CD4-positive, alpha-beta T cell (primary cell): ENCODE measurements around the gene UBE2O. TPM values are rescaled to one million over a fixed set of nuclear protein-coding genes. Genes with fewer than 3 reads are reported as not detected.
"Not testable (repeated sequence)": the region's sequence is repeated elsewhere in the genome, so short reads cannot be mapped to it uniquely, and the experiment has no call there.

Experiments
- ATAC-seq: fragments of 200-7000 bp; cut with Tn5 transposase; one replicate; pipeline ENCODE4 v1.10.0; 2022; ENCODE audit warnings: mild to moderate bottlenecking; ENCODE audit not compliant: poor library complexity
- CTCF ChIA-PET: fragments of 350-600 bp; sonication (Branson Sonifier 250); formaldehyde crosslinking; loops from one replicate; lab custom pipeline; 2021; ENCODE audit warnings: antibody characterized with exemption, inconsistent platforms; lab: Charles Lee
- POLR2A ChIA-PET: fragments of 350-600 bp; sonication (Branson Sonifier 250); formaldehyde crosslinking; loops from one replicate; lab custom pipeline; 2021; ENCODE audit warnings: antibody characterized with exemption, inconsistent platforms; lab: Charles Lee
- DNase-seq, 14 experiments: peaks; one replicate each; pipeline ENCODE4 v3.0.0-alpha.2; 2013 to 2020; ENCODE audit warnings: mixed read lengths in 2 of 14
- H3K27ac ChIP-seq, 2 donors: one replicate each; pipeline versions ENCODE4 v1.5.1 to v1.7.0; 2013; ENCODE audit warnings: low read length in 2 of 2, low read depth in 1 of 2, mild to moderate bottlenecking in 1 of 2
- H3K27me3 ChIP-seq, 2 experiments: 1 replicate in 1 of 2; 2 replicates in 1 of 2; pipeline versions ENCODE4 v1.6.1 to v1.7.0; 2013; ENCODE audit warnings: low read length in 2 of 2, control low read depth in 1 of 2, mild to moderate bottlenecking in 1 of 2, moderate library complexity in 1 of 2; ENCODE audit not compliant: insufficient read depth in 2 of 2, control insufficient read depth in 1 of 2
- H3K36me3 ChIP-seq: one replicate; pipeline ENCODE4 v1.6.1; 2013; ENCODE audit warnings: low read length, control low read depth; ENCODE audit not compliant: insufficient read depth
- H3K4me1 ChIP-seq: one replicate; pipeline ENCODE4 v1.6.1; 2013; ENCODE audit warnings: low read length, control low read depth; ENCODE audit not compliant: insufficient read depth
- H3K4me3 ChIP-seq: one replicate; pipeline ENCODE4 v1.5.1; 2013; ENCODE audit warnings: mild to moderate bottlenecking, low read length, moderate library complexity
- H3K9me3 ChIP-seq, 2 experiments: 1 replicate in 1 of 2; 2 replicates in 1 of 2; pipeline versions ENCODE4 v1.6.1 to v1.7.0; 2013; ENCODE audit warnings: low read length in 2 of 2, mild to moderate bottlenecking in 2 of 2, control low read depth in 1 of 2, moderate library complexity in 1 of 2; ENCODE audit not compliant: control insufficient read depth in 1 of 2, insufficient read depth in 1 of 2
- H3K27ac Mint-ChIP-seq: one replicate; pipeline ENCODE4 v1.8.0; 2020; ENCODE audit warnings: mixed read lengths
- H3K27me3 Mint-ChIP-seq: one replicate; pipeline ENCODE4 v1.8.0; 2021; ENCODE audit warnings: mixed read lengths
- H3K36me3 Mint-ChIP-seq: one replicate; pipeline ENCODE4 v1.8.0; 2021; ENCODE audit warnings: low read depth, mixed read lengths
- H3K4me1 Mint-ChIP-seq: one replicate; pipeline ENCODE4 v1.8.0; 2021; ENCODE audit warnings: low read depth, mixed read lengths
- H3K4me3 Mint-ChIP-seq: one replicate; pipeline ENCODE4 v1.8.0; 2020; ENCODE audit warnings: mild to moderate bottlenecking, mixed read lengths
- H3K9me3 Mint-ChIP-seq: one replicate; pipeline ENCODE4 v1.8.0; 2020; ENCODE audit warnings: mixed read lengths
- CTCF ChIP-seq: fragments of 200-600 bp; IDR thresholded peaks from one replicate; pipeline ENCODE4 v1.8.0; 2022; ENCODE audit warnings: antibody characterized with exemption, mild to moderate bottlenecking
- intact Hi-C, 2 experiments: fragments of 100-400 bp; cut with DNase I in 1 of 2; cut with micrococcal nuclease in 1 of 2; formaldehyde crosslinking; loops; one replicate each; pipeline versions ENCODE4 v1.15.1 to v1.9.0; 2023 to 2025; cut with DNase I, micrococcal nuclease
- total RNA-seq, 174 experiments: library from RNA in 2 of 174; stranded (reverse) in 2 of 174; gene quantifications; one replicate each; pipeline ENCODE4 v1.2.3 and lab custom pipeline; 2021 to 2026

Gene UBE2O
- total RNA-seq, 2 experiments from 2014 or later, result 22.7 to 25.1 TPM

GRCh38 chr17:76363107-76363842 lies 89.7 kb downstream of the UBE2O start:
- Histone ChIP-seq H3K4me1 (no peaks in the 10 kb centered on the region), H3K36me3 (no peaks in the 10 kb centered on the region), H3K27ac (no peak overlapping the region), H3K9me3 (no peaks in the 10 kb centered on the region), H3K4me3 (no peak overlapping the region), H3K27me3 (no peaks in the 10 kb centered on the region)
- ChIA-PET POLR2A (interaction anchor here (0.6 to 1.4 kb wide), 2 partner anchors 9 to 10 kb away, joined by 3 to 4 read pairs; no protein-coding TSS in a partner anchor), CTCF (no interaction called here)
- no peaks in the 10 kb centered on the region for H3K9me3 Mint-ChIP-seq
- no peak overlapping the region for H3K4me3 Mint-ChIP-seq
- no peak overlapping the region for H3K27ac Mint-ChIP-seq
- no peaks in the 10 kb centered on the region for H3K4me1 Mint-ChIP-seq
- ATAC-seq, result no peak
- intact Hi-C loops, result no loop called here
- no peak for TF ChIP-seq CTCF
- no peaks in the 10 kb centered on the region for H3K36me3 Mint-ChIP-seq
- DNase-seq, result no peak
- H3K27me3 Mint-ChIP-seq, result no peaks in the 10 kb centered on the region

- no peaks in the 10 kb centered on the region for H3K36me3 Mint-ChIP-seq
- no peak overlapping the region for H3K27ac ChIP-seq
- ATAC-seq (no peak), DNase-seq (no peak)
- POLR2A ChIA-PET, result no interaction called here
- no peak overlapping the region for H3K4me3 ChIP-seq
- intact Hi-C loops, result no loop called here
- no peaks in the 10 kb centered on the region for H3K9me3 ChIP-seq
- no peaks in the 10 kb centered on the region for H3K4me1 Mint-ChIP-seq
- no peaks in the 10 kb centered on the region for H3K9me3 Mint-ChIP-seq
- H3K27me3 Mint-ChIP-seq, result no peaks in the 10 kb centered on the region
- CTCF ChIA-PET, result no interaction called here
- H3K27me3 ChIP-seq, result no peaks in the 10 kb centered on the region
- no peak overlapping the region for H3K4me3 Mint-ChIP-seq
- H3K27ac Mint-ChIP-seq, result no peak overlapping the region
- no peak for TF ChIP-seq CTCF
- H3K4me1 ChIP-seq, result no peaks in the 10 kb centered on the region
- no peaks in the 10 kb centered on the region for H3K36me3 ChIP-seq
Measured at GRCh38 chr17:76360461-76360860, 92.5 kb downstream of the UBE2O start.

GRCh38 chr17:76359776-76360175 lies 93.2 kb downstream of the UBE2O start:
- H3K4me1 Mint-ChIP-seq, H3K27me3 Mint-ChIP-seq, H3K36me3 ChIP-seq, H3K9me3 Mint-ChIP-seq, H3K9me3 ChIP-seq, H3K36me3 Mint-ChIP-seq, POLR2A ChIA-PET, DNase-seq, CTCF ChIA-PET, intact Hi-C loops, H3K4me3 ChIP-seq, H3K4me1 ChIP-seq, H3K4me3 Mint-ChIP-seq, H3K27ac Mint-ChIP-seq, H3K27ac ChIP-seq, H3K27me3 ChIP-seq, ATAC-seq: not testable (repeated sequence)

- Histone ChIP-seq H3K27ac (no peak overlapping the region), H3K4me3 (no peak overlapping the region), H3K27me3 (no peaks in the 10 kb centered on the region), H3K9me3 (no peaks in the 10 kb centered on the region), H3K36me3 (no peaks in the 10 kb centered on the region), H3K4me1 (peaks cover 6% of the 10 kb centered on the region)
- H3K36me3 Mint-ChIP-seq, result peaks cover under 1% of the 10 kb centered on the region
- ATAC-seq, result no peak
- ChIA-PET CTCF (no interaction called here), POLR2A (no interaction called here)
- no peak overlapping the region for H3K4me3 Mint-ChIP-seq
- no peak for TF ChIP-seq CTCF
- H3K9me3 Mint-ChIP-seq, result no peaks in the 10 kb centered on the region
- peaks cover 1% of the 10 kb centered on the region for H3K4me1 Mint-ChIP-seq
- H3K27me3 Mint-ChIP-seq, result no peaks in the 10 kb centered on the region
- H3K27ac Mint-ChIP-seq, result no peak overlapping the region
- intact Hi-C loops, result no loop called here
- DNase-seq, result no peak
Measured at GRCh38 chr17:76359375-76359774, 93.6 kb downstream of the UBE2O start.
